GM19328 (cell line): ENCODE measurements around the gene EEF1AKMT2.
A peak's percentile ranks its signal among the peaks of the same experiment; 100 is the strongest.
"Not testable (repeated sequence)": the region's sequence is repeated elsewhere in the genome, so short reads cannot be mapped to it uniquely, and the experiment has no call there.

ENCODE experiments used
- ATAC-seq: cut with Tn5 transposase; IDR thresholded peaks from one replicate; pipeline ENCODE4 v1.9.1; 2021; ENCODE audit warnings: mild to moderate bottlenecking, moderate library complexity; ENCODE audit not compliant: unreplicated experiment

Gene EEF1AKMT2

DNA sequence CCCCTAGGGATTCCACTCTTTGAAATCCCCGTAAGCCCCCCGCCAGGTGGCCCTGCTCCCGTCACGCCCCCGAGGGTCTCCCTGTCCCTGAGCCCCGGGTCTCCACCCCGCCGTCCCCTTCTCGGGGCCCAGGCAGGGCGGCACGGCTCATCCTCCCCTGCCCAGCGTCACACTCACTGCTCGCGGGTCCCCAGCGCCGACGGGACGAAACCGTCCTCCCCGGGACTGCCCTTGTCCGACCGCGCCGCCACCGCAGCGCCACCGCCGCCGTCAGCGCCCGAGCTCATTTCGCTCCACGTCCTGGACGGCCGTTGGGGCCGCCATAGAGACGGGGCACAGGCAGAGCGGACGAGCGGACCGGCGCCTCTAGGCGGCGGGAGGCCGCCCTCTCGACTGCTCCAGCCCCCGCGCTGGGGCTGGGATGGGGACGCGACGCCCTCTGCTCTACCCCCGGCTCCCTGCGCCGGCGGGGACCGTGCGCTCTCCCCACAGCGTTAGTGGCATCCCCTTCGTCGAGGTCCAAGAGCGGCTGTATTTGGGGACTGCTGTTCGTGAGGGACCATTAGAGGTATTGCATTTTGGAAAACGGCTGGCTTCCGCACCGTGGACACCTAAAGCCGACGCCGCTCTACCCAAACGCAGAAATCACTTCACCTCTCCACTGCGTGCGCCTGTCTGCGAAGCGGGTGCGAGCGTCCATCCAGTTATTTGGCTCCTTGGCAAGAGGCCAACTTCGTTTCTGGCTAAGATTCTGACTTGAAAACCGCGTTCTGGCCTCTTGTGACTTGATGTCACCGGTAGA lies at the start of gene EEF1AKMT2:
TSS of gene EEF1AKMT2 (minus strand) at position 341 of the 802 bp plus-strand sequence. CDS start at position 287, 54 bp downstream.
- peak; percentile 92 for ATAC-seq

DNA sequence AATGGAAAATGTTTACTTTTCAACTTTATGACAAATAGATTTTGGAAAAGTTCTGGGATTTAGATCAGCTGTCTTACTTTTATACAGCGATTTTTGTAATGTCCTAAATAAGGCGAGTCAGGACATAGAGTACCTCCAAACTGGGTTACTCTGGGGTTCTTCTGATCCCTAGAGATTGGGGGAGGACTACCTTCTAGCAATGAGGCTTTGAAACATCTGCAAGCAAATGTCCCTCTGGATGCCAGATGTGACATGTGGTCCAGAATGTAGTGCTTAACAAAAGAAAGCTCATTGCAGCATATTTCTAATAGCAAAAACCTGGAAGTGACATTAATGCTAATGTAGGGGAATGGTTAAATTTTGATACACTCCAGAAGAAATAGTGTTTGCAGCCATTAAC lies 46.0 kb upstream of the EEF1AKMT2 start:
- no peak for ATAC-seq

DNA sequence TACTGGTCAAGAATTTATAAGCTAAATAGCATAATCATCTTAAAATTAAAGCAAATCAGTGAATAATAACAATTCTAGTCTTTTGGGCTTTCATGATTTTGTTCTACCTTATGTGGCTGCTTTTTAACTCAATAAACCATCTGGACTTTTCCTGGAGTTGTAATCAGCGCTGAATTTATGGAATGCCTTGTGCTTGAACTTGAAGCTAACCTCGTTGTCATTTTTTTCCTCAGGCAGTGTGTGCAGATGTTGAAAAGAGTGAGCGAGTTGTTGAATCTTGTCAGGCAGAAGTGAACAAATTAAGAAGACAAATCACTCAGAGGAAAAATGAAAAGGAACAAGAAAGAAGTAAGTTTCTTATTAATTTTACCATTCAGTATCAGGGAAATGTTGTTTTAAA lies 39.4 kb upstream of the EEF1AKMT2 start:
- no peak for ATAC-seq

DNA sequence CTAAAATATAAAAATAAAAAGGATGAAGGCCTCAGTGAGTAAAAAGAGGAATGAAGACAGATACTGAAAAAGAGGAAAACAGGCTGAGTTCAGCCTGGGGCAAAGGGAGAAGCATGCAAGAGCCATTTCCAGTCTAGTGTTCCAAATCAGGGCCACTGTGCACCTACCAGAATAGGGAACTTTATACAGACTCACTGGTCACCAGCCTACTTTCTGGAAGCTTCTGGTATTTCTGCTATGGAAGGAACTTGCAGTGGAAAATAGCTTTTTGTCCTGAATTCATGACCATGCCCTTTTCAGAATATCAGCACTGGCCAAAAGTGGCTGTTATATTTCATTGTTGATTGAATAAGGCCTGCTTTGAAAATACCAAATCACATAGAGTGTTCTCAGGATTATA lies 38.8 kb upstream of the EEF1AKMT2 start:
- ATAC-seq, result no peak

GRCh38 chr10:124829447-124830115 lies 37.9 kb upstream of the EEF1AKMT2 start:
- no peak for ATAC-seq

DNA sequence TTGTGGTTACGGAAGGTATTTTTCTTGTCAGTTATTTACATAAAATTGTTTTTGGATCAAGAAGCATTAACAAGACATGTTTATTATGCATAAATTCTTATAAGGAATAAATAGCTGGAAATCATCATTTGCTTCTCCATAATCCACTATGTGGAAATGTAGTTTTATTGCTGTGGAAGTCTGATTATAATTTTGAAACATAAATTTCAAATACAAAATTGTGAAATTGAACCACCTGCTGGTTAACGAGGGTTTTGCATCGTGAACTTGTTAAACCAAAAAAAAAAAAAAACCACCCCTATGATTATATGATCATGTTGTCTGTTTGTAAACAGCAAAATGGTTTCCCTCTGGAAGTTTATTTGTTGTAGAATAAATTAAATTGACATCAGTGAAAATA lies 35.8 kb upstream of the EEF1AKMT2 start:
- no peak for ATAC-seq

GRCh38 chr10:124826262-124826661 lies 34.6 kb upstream of the EEF1AKMT2 start:
- ATAC-seq, result no peak

DNA sequence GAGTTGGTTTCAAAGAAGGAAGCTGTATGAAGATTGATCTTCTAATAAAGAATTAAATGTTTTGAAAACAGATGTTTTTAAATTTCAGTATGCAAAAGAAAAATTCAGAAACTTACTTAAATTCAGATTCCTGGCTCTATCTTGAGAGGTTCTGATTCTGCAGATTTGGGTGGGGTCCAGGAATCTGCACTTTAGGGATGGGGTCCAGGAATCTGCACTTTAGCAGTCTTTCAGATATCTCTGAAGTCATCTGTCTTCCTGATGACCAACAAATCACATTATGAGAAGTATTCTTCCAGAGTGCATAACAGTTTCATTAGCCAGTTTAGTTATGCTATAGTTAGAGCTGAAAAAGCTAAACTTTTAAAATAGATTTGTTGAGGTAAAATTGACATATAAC lies 34.0 kb upstream of the EEF1AKMT2 start:
- ATAC-seq, result no peak

- ATAC-seq, result not testable (repeated sequence)
These were observed 33.2 kb upstream of the EEF1AKMT2 start for GRCh38 chr10:124824932-124825331.

GRCh38 chr10:124824507-124824906 lies 32.8 kb upstream of the EEF1AKMT2 start:
- no peak for ATAC-seq

DNA sequence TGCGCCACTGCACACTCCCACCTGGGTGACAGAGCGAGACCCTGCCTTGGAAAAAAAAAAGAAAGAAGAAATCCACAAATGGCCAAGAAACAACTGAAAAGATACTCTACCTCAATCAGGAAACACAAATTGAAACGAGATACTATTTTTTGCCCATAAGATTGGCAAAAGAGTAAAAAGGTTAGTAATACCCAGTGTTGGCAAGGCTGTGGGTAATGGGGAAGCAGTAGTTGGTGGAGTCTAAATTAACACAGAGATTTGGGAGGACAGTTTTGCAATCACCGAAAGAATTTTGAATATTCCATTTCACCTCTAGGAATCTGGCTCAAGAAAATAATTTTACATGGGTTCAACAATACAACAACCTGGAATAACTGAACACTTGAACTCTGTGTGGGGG lies 29.8 kb upstream of the EEF1AKMT2 start:
- no peak for ATAC-seq

DNA sequence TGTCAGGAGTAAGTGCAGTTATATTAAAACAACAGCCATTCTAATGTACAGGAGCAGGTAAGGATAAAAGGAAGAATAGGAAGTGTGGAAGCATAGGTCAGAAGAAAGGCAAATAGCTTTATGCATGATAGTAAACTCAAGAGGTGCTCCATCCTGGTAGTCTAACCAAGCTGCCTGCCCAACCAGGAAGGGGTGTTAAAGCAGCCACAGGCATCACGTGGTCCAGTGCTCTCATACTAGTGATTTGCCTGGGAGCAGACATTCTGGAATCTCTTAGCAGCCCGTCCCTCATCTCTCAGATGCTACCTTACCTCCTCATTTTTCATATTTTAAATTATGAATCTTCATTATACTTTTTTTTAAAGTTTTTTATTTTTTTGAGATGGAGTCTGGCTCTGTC lies 28.4 kb upstream of the EEF1AKMT2 start:
- no peak for ATAC-seq

GRCh38 chr10:124802313-124802675 lies 10.6 kb upstream of the EEF1AKMT2 start:
- peak; percentile 45 for ATAC-seq

GRCh38 chr10:124799211-124799610 lies 7.5 kb upstream of the EEF1AKMT2 start:
- ATAC-seq, result no peak

- no peak for ATAC-seq
These were observed 7.1 kb upstream of the EEF1AKMT2 start for GRCh38 chr10:124798781-124799180.

- ATAC-seq, result no peak
These were observed 6.7 kb upstream of the EEF1AKMT2 start for GRCh38 chr10:124798364-124798763.

GRCh38 chr10:124792998-124793352 lies 1.3 kb upstream of the EEF1AKMT2 start:
- no peak for ATAC-seq

DNA sequence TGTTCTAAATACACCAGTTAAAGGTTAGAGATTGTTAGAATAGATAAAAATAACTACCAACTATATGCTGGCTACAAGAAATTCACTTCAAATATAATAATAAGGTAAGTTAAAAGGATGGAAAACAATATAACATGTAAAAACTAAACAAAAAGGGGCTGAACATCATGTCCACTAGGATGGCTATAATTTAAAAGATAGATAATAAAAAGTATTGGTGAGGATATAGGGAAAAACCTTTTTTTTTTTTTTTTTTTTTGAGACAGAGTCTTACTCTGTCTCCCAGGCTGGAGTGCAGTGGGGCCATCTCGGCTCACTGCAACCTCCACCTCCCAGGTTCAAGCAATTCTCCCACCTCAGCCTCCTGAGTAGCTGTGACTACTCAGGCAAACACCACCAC lies 8.8 kb downstream of the EEF1AKMT2 start:
- ATAC-seq, result not testable (repeated sequence)

DNA sequence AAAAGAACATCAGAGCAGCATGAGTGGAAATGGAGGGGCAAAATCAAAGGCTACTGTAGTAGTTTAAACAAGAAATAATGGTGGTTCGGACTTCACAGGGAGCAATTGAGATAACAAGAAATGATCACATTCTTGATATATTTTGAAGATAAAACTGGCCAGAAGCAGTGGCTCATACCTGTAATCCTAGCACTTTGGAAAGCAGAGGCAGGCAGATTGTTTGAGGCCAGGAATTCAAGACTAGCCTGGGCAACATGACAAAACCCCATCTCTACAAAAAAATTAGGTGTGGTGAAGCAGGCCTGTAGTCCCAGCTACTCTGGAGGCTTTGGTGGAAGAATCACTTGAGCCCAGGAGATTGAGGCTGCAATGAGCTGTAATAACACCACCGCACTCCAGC lies 22.9 kb downstream of the EEF1AKMT2 start:
- ATAC-seq, result no peak

DNA sequence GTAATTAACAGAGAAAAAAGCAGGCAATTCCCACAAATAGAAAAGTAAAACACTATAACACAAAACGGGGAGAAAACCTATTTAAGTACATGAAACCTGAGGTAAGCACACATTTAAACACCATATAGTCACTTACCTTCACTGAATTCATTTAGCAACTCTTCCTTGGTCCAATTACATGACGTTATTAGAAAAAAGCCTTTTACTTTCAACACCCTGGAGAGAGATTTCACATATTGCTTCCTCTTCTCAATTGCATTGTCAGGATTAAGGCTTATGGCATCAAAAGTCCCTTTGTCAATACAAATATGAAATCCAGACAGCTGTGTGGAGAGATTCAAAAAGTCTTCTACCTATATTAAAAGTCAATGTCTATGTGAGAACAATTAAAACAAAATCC lies 26.4 kb downstream of the EEF1AKMT2 start:
- no peak for ATAC-seq

GRCh38 chr10:124763267-124763666 lies 28.4 kb downstream of the EEF1AKMT2 start:
- ATAC-seq, result no peak

DNA sequence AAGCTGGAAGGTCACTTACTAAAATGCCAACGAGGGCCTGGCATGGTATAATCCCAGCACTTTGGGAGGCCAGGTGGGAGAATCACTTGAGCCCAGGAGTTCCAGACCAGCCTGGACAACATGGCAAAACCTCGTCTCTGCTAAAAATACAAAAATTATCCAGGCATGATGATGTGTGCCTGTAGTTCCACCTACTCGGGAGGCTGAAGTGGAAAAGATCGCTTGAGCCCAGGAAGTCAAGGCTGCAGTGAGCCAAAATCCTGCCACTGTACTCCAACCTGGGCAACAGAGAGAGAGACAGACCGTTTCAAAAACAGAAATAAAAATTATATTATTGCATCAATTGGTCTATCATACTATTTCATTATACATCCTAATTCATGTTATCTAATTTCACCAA lies 29.4 kb downstream of the EEF1AKMT2 start:
- ATAC-seq, result no peak
